GM18508 (cell line): Measurements from ENCODE around the gene SLC15A4.
"Not testable (repeated sequence)": the region's sequence is repeated elsewhere in the genome, so short reads cannot be mapped to it uniquely, and the experiment has no call there.

ENCODE experiments used
- ATAC-seq: cut with Tn5 transposase; IDR thresholded peaks from one replicate; pipeline ENCODE4 v1.9.1; 2021; ENCODE audit warnings: moderate number of reproducible peaks; ENCODE audit not compliant: insufficient read depth, unreplicated experiment

The SLC15A4 gene

GRCh38 chr12:128815779-128816642 lies 7.7 kb downstream of the SLC15A4 start:
- no peak for ATAC-seq

- no peak for ATAC-seq
Measured at GRCh38 chr12:128814411-128815261, 9.1 kb downstream of the SLC15A4 start.

GRCh38 chr12:128813883-128814282 lies 9.9 kb downstream of the SLC15A4 start:
- peak; percentile 33 for ATAC-seq

- no peak for ATAC-seq
Measured at GRCh38 chr12:128813392-128813791, 10.4 kb downstream of the SLC15A4 start.

GRCh38 chr12:128811806-128812205 lies 12.0 kb downstream of the SLC15A4 start:
- ATAC-seq: no peak

GRCh38 chr12:128810182-128811127 lies 13.3 kb downstream of the SLC15A4 start:
- peak; percentile 76 for ATAC-seq

GRCh38 chr12:128808651-128809050 lies 15.1 kb downstream of the SLC15A4 start:
- no peak for ATAC-seq

GRCh38 chr12:128807161-128807724 lies 16.5 kb downstream of the SLC15A4 start:
- no peak for ATAC-seq

GRCh38 chr12:128806573-128806972 lies 17.2 kb downstream of the SLC15A4 start:
- ATAC-seq: no peak

GRCh38 chr12:128805406-128805805 lies 18.4 kb downstream of the SLC15A4 start:
- ATAC-seq: not testable (repeated sequence)

- no peak for ATAC-seq
Measured at GRCh38 chr12:128804762-128805161, 19.0 kb downstream of the SLC15A4 start.

- ATAC-seq: no peak
Measured at GRCh38 chr12:128803788-128804187, 20.0 kb downstream of the SLC15A4 start.

GRCh38 chr12:128802756-128803155 lies 21.0 kb downstream of the SLC15A4 start:
- no peak for ATAC-seq

- ATAC-seq: no peak
Measured at GRCh38 chr12:128801879-128802391, 21.8 kb downstream of the SLC15A4 start.

- ATAC-seq: no peak
Measured at GRCh38 chr12:128800606-128801005, 23.2 kb downstream of the SLC15A4 start.

- no peak for ATAC-seq
Measured at GRCh38 chr12:128798571-128799341, 25.0 kb downstream of the SLC15A4 start.

GRCh38 chr12:128797119-128798118 lies 26.3 kb downstream of the SLC15A4 start:
- no peak for ATAC-seq
